Thyroid gland (tissue), 4 donors: ENCODE measurements around the gene MAPKBP1.

Source experiments
- POLR2A ChIP-seq, 2 donors: fragments of 450-650 bp; IDR thresholded peaks; one replicate each; pipeline ENCODE4 v1.6.1; 2017; ENCODE audit warnings: antibody characterized with exemption in 2 of 2, mild to moderate bottlenecking in 2 of 2, moderate library complexity in 1 of 2
- TF ChIP-seq, protein P1 (sequence below), 6 experiments: fragments of 200-600 bp in 3 of 6; fragments of 450-650 bp in 3 of 6; sonication (generic) in 3 of 6; IDR thresholded peaks; one replicate each; pipeline ENCODE4 v1.5.1; 2016 to 2019; ENCODE audit warnings: antibody characterized with exemption in 6 of 6, mild to moderate bottlenecking in 2 of 6, inconsistent platforms in 1 of 6, moderate library complexity in 1 of 6

DNA sequence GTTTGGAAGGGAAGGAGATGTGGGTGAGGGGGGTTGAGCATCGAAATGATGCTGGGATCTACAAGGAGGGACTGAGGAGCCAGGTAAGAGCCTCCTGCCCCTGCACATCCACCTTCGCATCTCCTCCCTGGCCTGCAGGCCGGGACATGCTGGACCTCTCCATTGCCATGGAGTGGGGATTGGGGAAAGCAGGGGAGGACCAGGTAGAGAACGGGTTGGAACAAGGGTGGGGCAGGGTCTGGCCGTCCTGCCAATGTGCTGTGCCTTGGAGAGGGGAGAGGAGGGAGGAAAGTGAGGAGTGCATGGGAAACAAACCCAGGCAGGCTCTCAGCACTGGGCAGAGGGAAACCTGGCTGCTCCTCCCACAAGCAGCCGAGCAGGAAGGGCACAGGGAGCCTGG, 74.9 kb downstream of the MAPKBP1 start:
- TF ChIP-seq, protein P1, sequence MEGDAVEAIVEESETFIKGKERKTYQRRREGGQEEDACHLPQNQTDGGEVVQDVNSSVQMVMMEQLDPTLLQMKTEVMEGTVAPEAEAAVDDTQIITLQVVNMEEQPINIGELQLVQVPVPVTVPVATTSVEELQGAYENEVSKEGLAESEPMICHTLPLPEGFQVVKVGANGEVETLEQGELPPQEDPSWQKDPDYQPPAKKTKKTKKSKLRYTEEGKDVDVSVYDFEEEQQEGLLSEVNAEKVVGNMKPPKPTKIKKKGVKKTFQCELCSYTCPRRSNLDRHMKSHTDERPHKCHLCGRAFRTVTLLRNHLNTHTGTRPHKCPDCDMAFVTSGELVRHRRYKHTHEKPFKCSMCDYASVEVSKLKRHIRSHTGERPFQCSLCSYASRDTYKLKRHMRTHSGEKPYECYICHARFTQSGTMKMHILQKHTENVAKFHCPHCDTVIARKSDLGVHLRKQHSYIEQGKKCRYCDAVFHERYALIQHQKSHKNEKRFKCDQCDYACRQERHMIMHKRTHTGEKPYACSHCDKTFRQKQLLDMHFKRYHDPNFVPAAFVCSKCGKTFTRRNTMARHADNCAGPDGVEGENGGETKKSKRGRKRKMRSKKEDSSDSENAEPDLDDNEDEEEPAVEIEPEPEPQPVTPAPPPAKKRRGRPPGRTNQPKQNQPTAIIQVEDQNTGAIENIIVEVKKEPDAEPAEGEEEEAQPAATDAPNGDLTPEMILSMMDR (IDR thresholded peaks at IDR 0.05), result no peak
- TF ChIP-seq POLR2A (IDR thresholded peaks at IDR 0.05), result no peak
